MCF 10A (cell line): ENCODE measurements around the gene PRKACA. TPM values are rescaled to one million over a fixed set of nuclear protein-coding genes. Genes with fewer than 3 reads are reported as not detected.

Experiments
- Bru-seq: library from RNA; stranded (reverse); fragments of 400-500 nt; gene quantifications from one replicate; lab custom pipeline; 2021; lab: Mats Ljungman, UMichigan
- BruChase-seq, 2 experiments: library from RNA; stranded (reverse); fragments of 400-500 nt; gene quantifications; one replicate each; lab custom pipeline; 2021; lab: Mats Ljungman, UMichigan
- BruUV-seq: library from RNA; stranded (reverse); fragments of 400-500 nt; replicated peaks from 2 replicates; lab custom pipeline; 2021; lab: Mats Ljungman, UMichigan
- CTCF ChIA-PET: fragments of 300-600 bp; sonication (Branson Sonifier 250); formaldehyde crosslinking; extraction: SDS; loops from one replicate; lab custom pipeline; 2021; ENCODE audit warnings: antibody characterized with exemption, inconsistent platforms; lab: Yijun Ruan, JAX
- POLR2A ChIA-PET: fragments of 300-600, 350-650 bp; sonication (Branson Sonifier 250); formaldehyde crosslinking; extraction: SDS; loops from one replicate; lab custom pipeline; 2020; ENCODE audit warnings: antibody characterized with exemption, inconsistent platforms; lab: Yijun Ruan, JAX
- DNase-seq: peaks from one replicate; pipeline ENCODE4 v3.0.0-alpha.2; 2018; ENCODE audit not compliant: unreplicated experiment
- H3K27ac Mint-ChIP-seq: one replicate; pipeline ENCODE4 v1.8.0; 2022; ENCODE audit warnings: mild to moderate bottlenecking, low read depth, mixed read lengths; ENCODE audit not compliant: unreplicated experiment
- H3K27me3 Mint-ChIP-seq: one replicate; pipeline ENCODE4 v1.8.0; 2022; ENCODE audit warnings: mixed read lengths; ENCODE audit not compliant: insufficient read depth, unreplicated experiment
- H3K36me3 Mint-ChIP-seq: one replicate; pipeline ENCODE4 v1.8.0; 2022; ENCODE audit warnings: mild to moderate bottlenecking, moderate library complexity, mixed read lengths; ENCODE audit not compliant: insufficient read depth, unreplicated experiment
- H3K4me1 Mint-ChIP-seq: one replicate; pipeline ENCODE4 v1.8.0; 2022; ENCODE audit warnings: mixed read lengths; ENCODE audit not compliant: insufficient read depth, unreplicated experiment
- H3K4me3 Mint-ChIP-seq: one replicate; pipeline ENCODE4 v1.8.0; 2022; ENCODE audit warnings: mild to moderate bottlenecking, moderate library complexity, mixed read lengths; ENCODE audit not compliant: unreplicated experiment
- H3K9me3 Mint-ChIP-seq: one replicate; pipeline ENCODE4 v1.8.0; 2022; ENCODE audit warnings: mixed read lengths; ENCODE audit not compliant: unreplicated experiment
- intact Hi-C: fragments of 100-400 bp; cut with micrococcal nuclease; formaldehyde crosslinking; loops from 2 replicates; pipeline ENCODE4 v1.14.1; 2022
- long read RNA-seq: library from polyadenylated mRNA; stranded (forward); transcript quantifications from one replicate; pipeline ENCODE4 v2.0.0, GENCODE V29; 2022
- total RNA-seq: library from RNA; stranded (reverse); gene quantifications from 2 replicates; pipeline ENCODE4 v1.2.3, GENCODE V29; 2022
- TF ChIP-seq, protein P1 (sequence below): fragments of 200-600 bp; IDR thresholded peaks from one replicate; pipeline ENCODE4 v1.8.0; 2022; ENCODE audit warnings: antibody characterized with exemption, mild to moderate bottlenecking; ENCODE audit not compliant: unreplicated experiment

Gene PRKACA
- 44.7 and 49.8 TPM in 2 replicates for total RNA-seq
- percentile 47 among the genes with signal in this experiment for Bru-seq, nascent RNA
- percentile 71 among the genes with signal in this experiment for BruChase-seq, experiment 1, labeled RNA remaining after a 6-hour chase
- BruChase-seq, experiment 2, labeled RNA remaining after a 2-hour chase: percentile 60 among the genes with signal in this experiment
- long read RNA-seq, partial matches to known transcripts: 1 of 15 reads
- long read RNA-seq, other reads (novel, unspliced or antisense): 13 of 15 reads

DNA sequence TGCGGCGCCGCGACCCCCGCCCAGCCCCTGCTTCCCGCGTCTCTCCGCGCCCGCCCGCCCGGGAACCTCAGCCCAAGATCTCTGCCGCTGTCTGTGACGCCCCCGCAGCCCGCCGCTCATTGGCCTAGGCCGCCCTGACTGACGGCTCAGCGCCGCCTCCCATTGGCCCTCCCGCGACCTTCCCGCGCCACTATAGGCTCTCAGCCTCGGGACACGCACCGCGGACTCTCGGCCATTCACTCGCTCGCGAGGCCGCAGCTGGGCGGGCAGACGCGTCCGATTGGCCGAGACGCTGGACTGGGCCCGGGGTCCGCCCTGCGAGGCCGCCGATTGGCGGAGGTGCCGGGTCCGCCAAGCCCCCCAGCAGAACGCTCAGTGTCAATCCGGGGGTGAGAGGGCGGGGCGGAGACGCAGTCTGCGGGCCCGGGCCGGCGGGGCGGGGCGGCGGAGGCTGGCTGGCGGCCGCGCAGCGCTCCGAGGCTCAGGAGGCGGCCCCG is at the start of gene PRKACA:
Gene PRKACA (minus strand): TSS at position 95 of the 497 bp plus-strand sequence. CDS start 215 bp downstream, outside the sequence.
- POLR2A ChIA-PET: interaction anchor here (0.7 to 2.3 kb wide), 10 partner anchors 9 to 444 kb away, joined by 3 to 22 read pairs (median 3); partner anchors contain the start of gene ASF1B
- CTCF ChIA-PET: no interaction called here
- intact Hi-C loops: loop anchor here (1.0 to 5.0 kb wide), 2 partner anchors 35 to 237 kb away; no protein-coding TSS in a partner anchor
- peak; percentile 99 for DNase-seq
- Mint-ChIP-seq H3K36me3 (no peaks in the 10 kb centered on the region), H3K9me3 (no peaks in the 10 kb centered on the region), H3K27me3 (no peaks in the 10 kb centered on the region), H3K27ac (peak within 1 kb of the TSS; percentile 93), H3K4me1 (peaks cover 18% of the 10 kb centered on the region), H3K4me3 (peak within 1 kb of the TSS; percentile 83)
- TF ChIP-seq, protein P1, sequence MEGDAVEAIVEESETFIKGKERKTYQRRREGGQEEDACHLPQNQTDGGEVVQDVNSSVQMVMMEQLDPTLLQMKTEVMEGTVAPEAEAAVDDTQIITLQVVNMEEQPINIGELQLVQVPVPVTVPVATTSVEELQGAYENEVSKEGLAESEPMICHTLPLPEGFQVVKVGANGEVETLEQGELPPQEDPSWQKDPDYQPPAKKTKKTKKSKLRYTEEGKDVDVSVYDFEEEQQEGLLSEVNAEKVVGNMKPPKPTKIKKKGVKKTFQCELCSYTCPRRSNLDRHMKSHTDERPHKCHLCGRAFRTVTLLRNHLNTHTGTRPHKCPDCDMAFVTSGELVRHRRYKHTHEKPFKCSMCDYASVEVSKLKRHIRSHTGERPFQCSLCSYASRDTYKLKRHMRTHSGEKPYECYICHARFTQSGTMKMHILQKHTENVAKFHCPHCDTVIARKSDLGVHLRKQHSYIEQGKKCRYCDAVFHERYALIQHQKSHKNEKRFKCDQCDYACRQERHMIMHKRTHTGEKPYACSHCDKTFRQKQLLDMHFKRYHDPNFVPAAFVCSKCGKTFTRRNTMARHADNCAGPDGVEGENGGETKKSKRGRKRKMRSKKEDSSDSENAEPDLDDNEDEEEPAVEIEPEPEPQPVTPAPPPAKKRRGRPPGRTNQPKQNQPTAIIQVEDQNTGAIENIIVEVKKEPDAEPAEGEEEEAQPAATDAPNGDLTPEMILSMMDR: no peak
- BruUV-seq: no TSS peak

DNA sequence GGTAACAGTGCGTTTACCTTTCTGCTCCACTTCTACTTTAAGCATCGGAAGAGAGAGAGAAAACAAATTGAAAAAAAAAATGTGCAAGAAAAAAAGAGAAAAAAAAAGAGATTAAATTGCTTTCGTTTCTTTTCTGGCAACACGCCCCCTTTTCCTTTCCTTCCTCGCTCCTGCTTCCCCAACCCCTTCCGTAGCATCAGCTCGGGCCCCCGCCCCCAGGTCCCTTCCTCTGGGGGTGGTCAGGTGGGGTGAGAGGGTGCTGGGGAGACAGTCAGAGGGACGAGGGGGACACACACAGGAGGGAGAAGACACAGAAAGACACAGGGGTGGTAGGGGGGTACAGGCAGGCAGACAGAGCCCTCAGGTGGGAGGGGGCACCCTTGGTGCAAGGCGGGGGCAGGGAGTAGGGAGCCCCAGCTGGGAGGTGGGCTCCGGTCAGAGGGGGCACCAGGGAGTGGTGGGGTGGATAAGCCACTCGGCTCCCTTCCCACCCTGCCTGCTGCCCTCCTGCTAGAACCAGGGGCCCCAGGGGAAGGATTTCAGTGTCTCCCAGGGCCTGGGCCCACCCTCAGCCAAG is 49.5 kb upstream of the PRKACA start:
- Mint-ChIP-seq H3K9me3 (no peaks in the 10 kb centered on the region), H3K27me3 (no peaks in the 10 kb centered on the region), H3K4me1 (no peaks in the 10 kb centered on the region), H3K4me3 (no peak overlapping the region), H3K36me3 (no peaks in the 10 kb centered on the region), H3K27ac (no peak overlapping the region)
- DNase-seq: no peak
- BruUV-seq: no TSS peak
- TF ChIP-seq, protein P1: no peak
- CTCF ChIA-PET: no interaction called here
- POLR2A ChIA-PET: no interaction called here
- intact Hi-C loops: no loop called here

DNA sequence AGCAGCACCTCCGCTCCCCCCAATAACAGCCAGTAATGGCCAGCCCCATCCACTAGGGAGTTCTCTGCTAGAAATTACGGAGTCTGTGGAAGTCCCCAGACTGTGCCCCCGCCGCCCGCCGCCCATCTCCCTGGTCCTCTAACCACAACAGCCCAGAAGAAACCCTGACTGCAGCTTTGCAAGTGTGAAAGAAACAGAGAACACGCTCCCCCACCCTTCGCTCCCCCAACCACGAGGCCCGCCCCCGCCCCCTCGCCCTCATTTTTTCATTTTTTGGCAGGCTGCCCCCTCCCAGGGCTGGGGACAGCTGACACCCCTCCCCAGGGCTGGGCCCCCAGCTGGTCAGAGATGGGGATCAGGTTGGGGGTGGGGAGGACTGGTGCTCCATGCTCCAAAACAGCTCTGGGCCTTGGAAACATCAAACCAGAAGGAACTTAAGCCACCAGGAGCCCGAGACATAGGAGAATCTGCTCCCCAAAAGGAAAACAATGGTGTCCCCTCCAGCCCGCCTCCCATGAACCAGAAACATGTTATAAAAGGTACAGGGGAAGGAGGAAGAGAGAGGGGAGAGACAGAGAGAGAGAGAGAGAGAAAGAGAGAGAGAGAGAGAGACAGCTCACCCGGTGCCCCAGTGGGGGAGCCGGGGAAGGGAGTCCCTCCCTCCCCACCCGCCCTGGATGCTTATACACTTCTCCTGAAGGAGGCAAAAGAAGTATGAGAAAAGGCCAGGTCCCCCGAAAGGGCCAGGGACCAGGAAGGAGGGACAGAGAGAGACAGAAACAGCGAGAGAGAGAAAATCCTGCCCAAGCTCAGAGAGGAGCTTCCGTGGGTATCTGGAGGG is 48.6 kb upstream of the PRKACA start:
- TF ChIP-seq, protein P1: no peak
- Mint-ChIP-seq H3K9me3 (no peaks in the 10 kb centered on the region), H3K27ac (no peak overlapping the region), H3K27me3 (no peaks in the 10 kb centered on the region), H3K36me3 (peaks cover 6% of the 10 kb centered on the region), H3K4me3 (no peak overlapping the region), H3K4me1 (no peaks in the 10 kb centered on the region)
- no peak for DNase-seq
- intact Hi-C loops: no loop called here
- BruUV-seq: no TSS peak
- ChIA-PET POLR2A (no interaction called here), CTCF (interaction anchor here (0.5 kb wide), 1 partner anchor 187 kb away, joined by 5 read pairs; no protein-coding TSS in a partner anchor)
